Measurements from ENCODE around the gene PPRC1.

- TF ChIP-seq EZH2 (IDR thresholded peaks at IDR 0.05; ENCODE audit: borderline replicate concordance, insufficient read depth, low read depth, low read length, poor library complexity, severe bottlenecking) (no peak), CTCF (IDR thresholded peaks at IDR 0.05) (no peak)
Observed at GRCh38 chr10:102083541-102083940, 49.3 kb upstream of the PPRC1 start.
